Osteoblast (primary cell): ENCODE data around the gene FAM110A. TPM values are rescaled to one million over a fixed set of nuclear protein-coding genes. Genes with fewer than 3 reads are reported as not detected.
A peak's percentile ranks its signal among the peaks of the same experiment; 100 is the strongest.

ENCODE experiments used
- DNase-seq: peaks from one replicate; pipeline ENCODE4 v3.0.0; 2011; ENCODE audit warnings: low spot score, mixed read lengths; ENCODE audit not compliant: insufficient read length; ENCODE audit errors: missing footprints
- H2AFZ ChIP-seq: 2 replicates; pipeline ENCODE4 v1.6.0; 2011; ENCODE audit warnings: mild to moderate bottlenecking, low read length
- H3K27ac ChIP-seq: 2 replicates; pipeline ENCODE4 v1.5.1; 2011; ENCODE audit warnings: mild to moderate bottlenecking, low read depth, low read length, moderate library complexity
- H3K27me3 ChIP-seq: 2 replicates; pipeline ENCODE4 v1.6.0; 2012; ENCODE audit warnings: mild to moderate bottlenecking, control low read depth, inconsistent platforms, low read length, moderate library complexity; ENCODE audit not compliant: insufficient read depth
- H3K36me3 ChIP-seq: 2 replicates; pipeline ENCODE4 v1.5.1; 2011; ENCODE audit warnings: mild to moderate bottlenecking, low read length, control low read depth, moderate library complexity; ENCODE audit not compliant: insufficient read depth
- H3K4me1 ChIP-seq: 2 replicates; pipeline ENCODE4 v1.5.1; 2011; ENCODE audit warnings: mild to moderate bottlenecking, low read length, control low read depth, moderate library complexity; ENCODE audit not compliant: insufficient read depth
- H3K4me2 ChIP-seq: 2 replicates; pipeline ENCODE4 v1.6.0; 2011; ENCODE audit warnings: mild to moderate bottlenecking, low read length; ENCODE audit not compliant: insufficient read depth
- H3K4me3 ChIP-seq: fragments of 200-600 bp; sonication (generic); 3 replicates; pipeline ENCODE4 v1.5.1; 2012; ENCODE audit warnings: mild to moderate bottlenecking, low read length, inconsistent platforms; ENCODE audit not compliant: insufficient read depth
- H3K79me2 ChIP-seq: 2 replicates; pipeline ENCODE4 v1.6.0; 2012; ENCODE audit warnings: mild to moderate bottlenecking, low read length, control low read depth, inconsistent platforms; ENCODE audit not compliant: insufficient read depth
- H3K9me3 ChIP-seq: 2 replicates; pipeline ENCODE4 v1.5.1; 2011; ENCODE audit warnings: low read depth, low read length, control low read depth
- H4K20me1 ChIP-seq: 2 replicates; pipeline ENCODE4 v1.6.0; 2012; ENCODE audit warnings: mild to moderate bottlenecking, low read length, control low read depth; ENCODE audit not compliant: insufficient read depth
- CTCF ChIP-seq: IDR thresholded peaks from 2 replicates; pipeline ENCODE4 v1.5.1; 2011; ENCODE audit warnings: mild to moderate bottlenecking, low read depth, low read length, moderate library complexity; ENCODE audit errors: extremely low read depth
- total RNA-seq: library from RNA; depleted of rRNA; stranded (reverse); fragments of >200 nt; gene quantifications from 2 replicates; pipeline ENCODE4 v1.2.3, GENCODE V29; 2012

The FAM110A gene
- total RNA-seq, result 8.5 and 9.8 TPM in 2 replicates

- no peaks in the 10 kb centered on the region for H4K20me1 ChIP-seq
- H3K36me3 ChIP-seq, result no peaks in the 10 kb centered on the region
- DNase-seq, result peak; percentile 99
- H3K9me3 ChIP-seq, result no peaks in the 10 kb centered on the region
- H3K4me2 ChIP-seq, result peak within 1 kb of the TSS; percentile 99
- no peaks in the 10 kb centered on the region for H3K27me3 ChIP-seq
- peak within 1 kb of the TSS; percentile 95 for H3K4me3 ChIP-seq
- no peak for TF ChIP-seq CTCF
- H3K4me1 ChIP-seq, result peaks cover 27% of the 10 kb centered on the region
- H3K79me2 ChIP-seq, result peaks cover 42% of the 10 kb centered on the region
- peak within 1 kb of the TSS; percentile 98 for H2AFZ ChIP-seq
- peak within 1 kb of the TSS; percentile 88 for H3K27ac ChIP-seq
Observed at GRCh38 chr20:833450-834150, at the start of gene FAM110A. Gene FAM110A, plus strand, starts transcription at chr20:833715. Its CDS starts 11,090 bp downstream, at chr20:844805.

GRCh38 chr20:787825-788224, 45.7 kb upstream of the FAM110A start:
- Histone ChIP-seq H3K4me3 (no peak overlapping the region), H3K36me3 (no peaks in the 10 kb centered on the region), H3K9me3 (peaks cover 3% of the 10 kb centered on the region), H3K79me2 (no peaks in the 10 kb centered on the region), H3K4me2 (no peak overlapping the region), H4K20me1 (no peaks in the 10 kb centered on the region), H3K27me3 (no peaks in the 10 kb centered on the region), H3K27ac (no peak overlapping the region), H2AFZ (no peak overlapping the region), H3K4me1 (no peaks in the 10 kb centered on the region)
- TF ChIP-seq CTCF, result no peak
- no peak for DNase-seq

GRCh38 chr20:791056-791455, 42.5 kb upstream of the FAM110A start:
- DNase-seq, result no peak
- TF ChIP-seq CTCF, result no peak
- Histone ChIP-seq H3K4me3 (no peak overlapping the region), H3K9me3 (no peaks in the 10 kb centered on the region), H3K36me3 (no peaks in the 10 kb centered on the region), H4K20me1 (no peaks in the 10 kb centered on the region), H3K27ac (no peak overlapping the region), H2AFZ (no peak overlapping the region), H3K27me3 (no peaks in the 10 kb centered on the region), H3K4me2 (no peak overlapping the region), H3K4me1 (no peaks in the 10 kb centered on the region), H3K79me2 (no peaks in the 10 kb centered on the region)

- H3K36me3 ChIP-seq, result no peaks in the 10 kb centered on the region
- H4K20me1 ChIP-seq, result no peaks in the 10 kb centered on the region
- no peaks in the 10 kb centered on the region for H3K9me3 ChIP-seq
- H3K4me3 ChIP-seq, result no peak overlapping the region
- H3K27me3 ChIP-seq, result no peaks in the 10 kb centered on the region
- H3K79me2 ChIP-seq, result no peaks in the 10 kb centered on the region
- no peak overlapping the region for H2AFZ ChIP-seq
- no peak overlapping the region for H3K27ac ChIP-seq
- peak; percentile 60 for DNase-seq
- TF ChIP-seq CTCF, result no peak
- no peak overlapping the region for H3K4me2 ChIP-seq
- H3K4me1 ChIP-seq, result no peaks in the 10 kb centered on the region
Observed at GRCh38 chr20:792248-792647, 41.3 kb upstream of the FAM110A start.
